Hepatocyte (in vitro differentiated cells): ENCODE measurements around the gene MEGF11. TPM values are rescaled to one million over a fixed set of nuclear protein-coding genes. Genes with fewer than 3 reads are reported as not detected.

Experiments
- DNase-seq: peaks from one replicate; pipeline ENCODE4 v3.0.0-alpha.2; 2016; ENCODE audit warnings: low spot score
- H2AFZ ChIP-seq: fragments of 200-600 bp; sonication (generic); 2 replicates; pipeline ENCODE4 v1.6.0; 2016; ENCODE audit warnings: antibody characterized with exemption, mild to moderate bottlenecking
- H3K27ac ChIP-seq: fragments of 200-600 bp; sonication (generic); 2 replicates; pipeline ENCODE4 v1.5.1; 2016; ENCODE audit warnings: mild to moderate bottlenecking
- H3K27me3 ChIP-seq: fragments of 200-600 bp; sonication (generic); 2 replicates; pipeline ENCODE4 v1.6.1; 2016
- H3K36me3 ChIP-seq: fragments of 200-600 bp; sonication (generic); replicated peaks from 2 replicates; pipeline ENCODE4 v1.5.1; 2016; ENCODE audit warnings: low read depth; ENCODE audit not compliant: insufficient read depth
- H3K4me1 ChIP-seq: fragments of 200-600 bp; sonication (generic); 2 replicates; pipeline ENCODE4 v1.5.1; 2016; ENCODE audit warnings: mild to moderate bottlenecking, moderate library complexity; ENCODE audit not compliant: insufficient read depth
- H3K4me2 ChIP-seq: fragments of 200-600 bp; sonication (generic); 2 replicates; pipeline ENCODE4 v1.6.0; 2016
- H3K4me3 ChIP-seq: fragments of 200-600 bp; sonication (generic); 2 replicates; pipeline ENCODE4 v1.5.1; 2016; ENCODE audit warnings: mild to moderate bottlenecking
- H3K79me2 ChIP-seq: fragments of 200-600 bp; sonication (generic); 2 replicates; pipeline ENCODE4 v1.6.0; 2017; ENCODE audit warnings: mild to moderate bottlenecking
- H3K9me2 ChIP-seq: fragments of 200-600 bp; sonication (generic); replicated peaks from 2 replicates; pipeline ENCODE4 v1.6.0; 2017; ENCODE audit warnings: mild to moderate bottlenecking; ENCODE audit not compliant: insufficient read depth
- H3K9me3 ChIP-seq: fragments of 200-600 bp; sonication (generic); 2 replicates; pipeline ENCODE4 v1.5.1; 2016; ENCODE audit warnings: low read depth, mild to moderate bottlenecking
- H4K20me1 ChIP-seq: fragments of 200-600 bp; sonication (generic); 2 replicates; pipeline ENCODE4 v1.6.0; 2016; ENCODE audit warnings: mild to moderate bottlenecking; ENCODE audit not compliant: insufficient read depth, poor library complexity, severe bottlenecking
- EZH2 ChIP-seq: fragments of 200-600 bp; sonication (generic); IDR thresholded peaks from 2 replicates; pipeline ENCODE4 v1.6.1; 2016; ENCODE audit warnings: antibody characterized with exemption, mild to moderate bottlenecking, borderline replicate concordance
- EZH2phosphoT487 ChIP-seq: fragments of 200-600 bp; sonication (generic); IDR thresholded peaks from one replicate; pipeline ENCODE4 v1.6.1; 2018; ENCODE audit warnings: antibody characterized with exemption, mild to moderate bottlenecking, low read depth, moderate library complexity; ENCODE audit not compliant: unreplicated experiment, severe bottlenecking
- WGBS: methylation state at CpG from one replicate; pipeline ENCODE4 v1.1.6; 2016; ENCODE audit warnings: low lambda C conversion rate; ENCODE audit errors: missing lambda C conversion rate; 5-methylcytosine and 5-hydroxymethylcytosine counted together
- polyA plus RNA-seq: library from polyadenylated mRNA; unstranded; fragments of >200 nt; fragmentation: Nextera tagmentation; extraction: Ambion mirVana; gene quantifications from 2 replicates; pipeline ENCODE4 v1.2.1, GENCODE V29; 2016
- total RNA-seq: library from RNA; depleted of rRNA; stranded (reverse); fragments of >200 nt; gene quantifications from 2 replicates; pipeline ENCODE4 v1.2.3, GENCODE V29; 2014
- TF ChIP-seq, protein P1 (sequence below): fragments of 200-600 bp; sonication (generic); IDR thresholded peaks from 2 replicates; pipeline ENCODE4 v1.5.1; 2016; ENCODE audit warnings: antibody characterized with exemption, mild to moderate bottlenecking; ENCODE audit not compliant: poor library complexity

MEGF11 gene
- total and polyA plus RNA-seq, 2 experiments from 2014 or later: 0.07 to 0.25 TPM

DNA sequence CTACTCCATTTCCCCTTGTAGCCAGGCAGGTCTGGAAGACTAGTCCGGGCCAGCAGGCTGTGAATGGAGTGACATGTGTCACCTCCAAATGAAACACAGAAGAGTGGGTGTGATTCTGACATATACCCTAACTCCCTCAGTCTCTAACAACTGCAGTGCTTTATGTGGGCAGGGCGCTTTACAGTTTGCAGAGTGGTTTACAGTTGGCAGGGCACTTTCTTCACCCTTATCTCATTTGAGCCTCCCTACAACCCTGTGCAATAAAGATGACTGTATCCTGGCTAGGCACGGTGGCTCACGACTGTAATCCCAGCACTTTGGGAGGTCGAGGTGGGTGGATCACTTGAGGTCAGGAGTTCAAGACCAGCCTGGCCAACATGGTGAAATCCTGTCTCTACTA is 208.0 kb downstream of the MEGF11 start:
- Histone ChIP-seq H3K36me3 (no peaks in the 10 kb centered on the region), H2AFZ (no peak overlapping the region), H3K9me3 (no peaks in the 10 kb centered on the region), H4K20me1 (no peaks in the 10 kb centered on the region), H3K4me2 (no peak overlapping the region), H3K79me2 (no peaks in the 10 kb centered on the region), H3K27me3 (no peaks in the 10 kb centered on the region), H3K27ac (no peak overlapping the region), H3K4me3 (no peak overlapping the region), H3K9me2 (no peaks in the 10 kb centered on the region), H3K4me1 (peaks cover 10% of the 10 kb centered on the region)
- 75% methylated on average over 5 of the region's 5 CpGs for WGBS
- no peak for DNase-seq
- TF ChIP-seq, protein P1, sequence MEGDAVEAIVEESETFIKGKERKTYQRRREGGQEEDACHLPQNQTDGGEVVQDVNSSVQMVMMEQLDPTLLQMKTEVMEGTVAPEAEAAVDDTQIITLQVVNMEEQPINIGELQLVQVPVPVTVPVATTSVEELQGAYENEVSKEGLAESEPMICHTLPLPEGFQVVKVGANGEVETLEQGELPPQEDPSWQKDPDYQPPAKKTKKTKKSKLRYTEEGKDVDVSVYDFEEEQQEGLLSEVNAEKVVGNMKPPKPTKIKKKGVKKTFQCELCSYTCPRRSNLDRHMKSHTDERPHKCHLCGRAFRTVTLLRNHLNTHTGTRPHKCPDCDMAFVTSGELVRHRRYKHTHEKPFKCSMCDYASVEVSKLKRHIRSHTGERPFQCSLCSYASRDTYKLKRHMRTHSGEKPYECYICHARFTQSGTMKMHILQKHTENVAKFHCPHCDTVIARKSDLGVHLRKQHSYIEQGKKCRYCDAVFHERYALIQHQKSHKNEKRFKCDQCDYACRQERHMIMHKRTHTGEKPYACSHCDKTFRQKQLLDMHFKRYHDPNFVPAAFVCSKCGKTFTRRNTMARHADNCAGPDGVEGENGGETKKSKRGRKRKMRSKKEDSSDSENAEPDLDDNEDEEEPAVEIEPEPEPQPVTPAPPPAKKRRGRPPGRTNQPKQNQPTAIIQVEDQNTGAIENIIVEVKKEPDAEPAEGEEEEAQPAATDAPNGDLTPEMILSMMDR: no peak
- no peak for TF ChIP-seq EZH2phosphoT487
- TF ChIP-seq EZH2: no peak

DNA sequence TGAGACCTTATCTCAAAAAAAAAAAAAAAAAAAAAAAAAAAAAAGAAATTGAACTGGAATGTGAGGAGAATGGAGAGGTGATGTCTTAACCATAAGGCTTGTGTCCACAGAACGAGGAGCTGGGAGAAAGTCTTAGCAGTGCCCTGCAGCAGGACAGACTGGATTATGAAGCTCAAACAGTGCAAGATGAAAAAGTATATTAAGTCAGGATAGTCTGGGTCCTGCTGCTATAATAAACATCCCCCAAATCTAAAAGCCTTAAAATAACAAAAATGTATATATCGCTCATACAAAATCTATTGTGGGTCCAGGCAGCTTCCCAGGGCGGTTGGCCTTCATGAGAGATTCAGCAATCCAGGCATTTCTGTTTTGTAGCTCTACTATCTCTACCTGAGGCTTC is 208.7 kb downstream of the MEGF11 start:
- Histone ChIP-seq H3K9me2 (no peaks in the 10 kb centered on the region), H3K36me3 (no peaks in the 10 kb centered on the region), H3K9me3 (no peaks in the 10 kb centered on the region), H2AFZ (no peak overlapping the region), H4K20me1 (no peaks in the 10 kb centered on the region), H3K4me1 (peaks cover 10% of the 10 kb centered on the region), H3K4me2 (no peak overlapping the region), H3K27me3 (peaks cover 5% of the 10 kb centered on the region), H3K79me2 (no peaks in the 10 kb centered on the region), H3K4me3 (no peak overlapping the region), H3K27ac (no peak overlapping the region)
- DNase-seq: no peak
- TF ChIP-seq EZH2 (no peak), EZH2phosphoT487 (no peak)
- TF ChIP-seq, protein P1: no peak
- 87% methylated on average over 3 of the region's 3 CpGs for WGBS

DNA sequence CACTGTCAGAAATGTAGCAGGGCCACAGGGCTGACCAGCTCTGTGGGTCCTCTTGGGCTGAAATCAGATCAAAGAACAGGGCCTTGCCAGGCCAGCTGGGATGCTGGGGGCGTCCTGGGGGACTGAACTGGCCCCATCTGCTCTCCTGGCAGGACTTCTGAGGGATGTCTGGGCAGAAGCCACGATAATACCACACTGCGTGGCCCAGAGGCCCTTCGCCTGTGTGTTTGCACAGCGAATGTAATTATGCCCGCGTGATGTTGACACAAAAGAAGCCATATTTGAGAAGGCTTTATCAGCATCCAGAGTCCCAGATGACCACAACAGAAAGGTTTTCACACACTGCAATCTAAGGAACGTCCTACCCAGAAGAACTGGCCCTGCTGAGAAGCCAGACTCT is 210.3 kb downstream of the MEGF11 start:
- no peaks in the 10 kb centered on the region for H3K79me2 ChIP-seq
- WGBS: 39% methylated on average over 8 of the region's 8 CpGs
- H3K36me3 ChIP-seq: no peaks in the 10 kb centered on the region
- no peak overlapping the region for H3K4me2 ChIP-seq
- no peak overlapping the region for H3K4me3 ChIP-seq
- H3K9me3 ChIP-seq: no peaks in the 10 kb centered on the region
- peak; percentile 73 for DNase-seq
- peak overlapping the region; percentile 74 for H3K27ac ChIP-seq
- H3K9me2 ChIP-seq: no peaks in the 10 kb centered on the region
- no peaks in the 10 kb centered on the region for H4K20me1 ChIP-seq
- peaks cover 12% of the 10 kb centered on the region for H3K4me1 ChIP-seq
- peaks cover 12% of the 10 kb centered on the region for H3K27me3 ChIP-seq
- TF ChIP-seq EZH2 (no peak), EZH2phosphoT487 (no peak)
- TF ChIP-seq, protein P1: no peak
- H2AFZ ChIP-seq: no peak overlapping the region

DNA sequence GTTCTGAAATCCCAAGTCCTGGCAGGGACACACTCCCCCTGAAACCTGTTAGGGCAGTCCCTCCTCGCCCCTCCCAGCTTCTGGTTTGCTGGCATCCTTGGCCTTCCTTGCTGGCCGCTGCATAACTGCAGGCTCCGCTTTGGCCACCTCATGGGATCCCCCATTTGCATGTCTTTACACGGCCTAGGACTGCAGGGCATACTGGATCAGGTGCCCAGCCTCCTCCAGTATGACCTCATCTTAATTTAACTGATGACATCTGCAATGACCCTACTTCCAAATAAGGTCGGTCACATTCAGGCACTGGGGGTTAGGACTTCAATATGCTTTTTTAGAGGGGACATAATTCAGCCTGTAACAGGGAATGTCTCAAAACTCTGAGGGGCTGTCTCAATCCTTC is 210.9 kb downstream of the MEGF11 start:
- no peak for DNase-seq
- Histone ChIP-seq H3K9me3 (no peaks in the 10 kb centered on the region), H3K4me3 (no peak overlapping the region), H3K27ac (peak overlapping the region; percentile 74), H3K36me3 (no peaks in the 10 kb centered on the region), H3K4me2 (no peak overlapping the region), H3K9me2 (no peaks in the 10 kb centered on the region), H4K20me1 (no peaks in the 10 kb centered on the region), H2AFZ (no peak overlapping the region), H3K4me1 (peaks cover 12% of the 10 kb centered on the region), H3K79me2 (no peaks in the 10 kb centered on the region), H3K27me3 (peaks cover 16% of the 10 kb centered on the region)
- WGBS: 54% methylated on average over 5 of the region's 5 CpGs
- TF ChIP-seq, protein P1: no peak
- TF ChIP-seq EZH2phosphoT487: no peak
- TF ChIP-seq EZH2: no peak
